Activated CD8-positive, alpha-beta memory T cell treated with anti-CD3 and anti-CD28 coated beads for 36 hours (primary cell): ENCODE results near the gene SPHKAP. TPM values are rescaled to one million over a fixed set of nuclear protein-coding genes. Genes with fewer than 3 reads are reported as not detected.
"Not testable (repeated sequence)": the region's sequence is repeated elsewhere in the genome, so short reads cannot be mapped to it uniquely, and the experiment has no call there.

Experiments used
- CTCF ChIA-PET: fragments of 350-600 bp; sonication (Branson Sonifier 250); formaldehyde crosslinking; loops from one replicate; lab custom pipeline; 2021; ENCODE audit warnings: antibody characterized with exemption; lab: Charles Lee
- POLR2A ChIA-PET: fragments of 350-600 bp; sonication (Branson Sonifier 250); formaldehyde crosslinking; loops from one replicate; lab custom pipeline; 2021; ENCODE audit warnings: antibody characterized with exemption; lab: Charles Lee
- total RNA-seq, 2 experiments: library from RNA; stranded (reverse); gene quantifications; one replicate each; pipeline ENCODE4 v1.2.3, GENCODE V29; 2021

SPHKAP gene
- total RNA-seq = not detected

GRCh38 chr2:228181098-228182019 is at the start of gene SPHKAP:
TSS of gene SPHKAP (minus strand) at chr2:228181687. CDS start at chr2:228181598, 89 bp downstream.
- ChIA-PET POLR2A (no interaction called here), CTCF (no interaction called here)

DNA sequence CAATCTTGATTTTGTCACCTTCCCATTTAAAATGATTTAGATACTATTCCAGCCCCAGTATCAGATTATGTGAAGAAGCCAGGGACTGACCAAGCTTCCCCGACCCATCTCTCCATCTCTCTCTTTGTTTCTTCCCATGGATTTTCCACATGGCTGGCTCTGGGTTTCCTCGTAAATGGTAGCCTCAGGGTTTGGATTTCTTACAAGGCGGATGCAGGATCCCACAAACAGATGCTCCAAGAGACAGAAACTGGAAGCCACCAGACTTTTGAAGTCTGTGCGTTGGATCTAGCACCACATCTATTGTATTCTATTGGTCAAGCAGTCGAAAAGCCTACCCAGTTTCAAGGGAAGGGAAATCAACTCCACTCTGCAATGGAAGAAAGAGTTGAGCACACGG is 46.0 kb upstream of the SPHKAP start:
- ChIA-PET POLR2A (no interaction called here), CTCF (no interaction called here)

DNA sequence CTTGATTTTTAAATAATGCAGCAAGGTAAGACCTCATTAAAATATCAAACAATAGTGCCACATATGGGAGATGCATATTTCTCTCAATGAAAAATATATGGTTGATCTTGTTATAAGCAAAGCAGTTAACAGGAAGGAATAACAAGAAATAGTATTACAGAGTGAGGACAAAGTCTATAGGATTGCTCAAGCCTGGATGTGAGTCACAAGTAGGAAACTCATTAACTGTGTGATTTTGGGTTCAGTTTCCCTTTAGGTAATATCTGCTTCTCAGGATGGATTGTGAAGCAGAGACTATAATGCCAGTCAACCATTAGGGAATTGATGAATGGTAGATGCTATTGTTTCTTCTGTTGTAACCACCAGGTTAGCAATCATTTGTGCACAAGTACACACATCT is 42.9 kb upstream of the SPHKAP start:
- POLR2A ChIA-PET = no interaction called here
- CTCF ChIA-PET = no interaction called here

- CTCF ChIA-PET, POLR2A ChIA-PET: not testable (repeated sequence)
These were observed 37.1 kb upstream of the SPHKAP start for GRCh38 chr2:228218593-228218992.

DNA sequence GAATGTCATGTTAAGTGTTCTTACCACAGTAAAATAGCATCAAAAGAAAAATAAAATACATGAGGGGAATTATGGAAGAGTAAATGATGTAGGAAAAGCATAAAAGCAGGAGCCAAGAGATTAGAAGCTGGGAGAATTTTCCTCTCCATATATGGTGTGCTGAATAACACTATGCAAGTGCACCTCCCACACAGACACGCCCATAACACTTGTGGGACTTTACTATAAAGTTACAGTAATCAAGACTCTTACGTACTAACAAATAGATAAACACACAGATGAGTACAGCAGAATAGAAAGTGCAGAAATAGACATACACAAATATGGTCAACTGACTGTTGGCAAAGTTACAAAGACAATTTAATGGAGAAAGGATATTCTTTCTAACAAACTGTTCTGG is 16.0 kb upstream of the SPHKAP start:
- POLR2A ChIA-PET = no interaction called here
- CTCF ChIA-PET = no interaction called here

- POLR2A ChIA-PET = no interaction called here
- CTCF ChIA-PET = no interaction called here
These were observed 1.0 kb downstream of the SPHKAP start for GRCh38 chr2:228180181-228181097.

GRCh38 chr2:228167290-228167689 is 14.2 kb downstream of the SPHKAP start:
- POLR2A ChIA-PET = no interaction called here
- CTCF ChIA-PET = no interaction called here

GRCh38 chr2:228164718-228165117 is 16.8 kb downstream of the SPHKAP start:
- ChIA-PET POLR2A (no interaction called here), CTCF (no interaction called here)

DNA sequence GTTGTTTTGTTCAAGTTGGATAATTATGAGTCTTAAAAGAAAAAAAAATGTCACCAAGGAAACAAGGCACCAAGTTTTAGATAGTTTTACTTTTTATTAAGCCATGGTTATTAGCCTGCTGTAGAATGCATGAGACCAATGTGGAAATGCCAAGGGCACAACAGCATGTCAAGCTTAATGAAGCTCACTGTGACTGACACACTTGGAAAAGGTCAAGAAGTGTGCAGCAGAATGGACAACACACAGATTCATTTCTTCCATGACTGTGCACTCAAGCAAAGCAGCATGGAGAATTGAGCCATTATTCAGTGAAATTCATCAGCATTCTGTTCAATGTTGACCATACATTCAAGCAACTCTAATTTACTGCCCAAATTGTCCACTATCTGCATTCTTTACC is 23.6 kb downstream of the SPHKAP start:
- ChIA-PET CTCF (no interaction called here), POLR2A (no interaction called here)

GRCh38 chr2:228144961-228145360 is 36.5 kb downstream of the SPHKAP start:
- CTCF ChIA-PET = no interaction called here
- POLR2A ChIA-PET = no interaction called here

DNA sequence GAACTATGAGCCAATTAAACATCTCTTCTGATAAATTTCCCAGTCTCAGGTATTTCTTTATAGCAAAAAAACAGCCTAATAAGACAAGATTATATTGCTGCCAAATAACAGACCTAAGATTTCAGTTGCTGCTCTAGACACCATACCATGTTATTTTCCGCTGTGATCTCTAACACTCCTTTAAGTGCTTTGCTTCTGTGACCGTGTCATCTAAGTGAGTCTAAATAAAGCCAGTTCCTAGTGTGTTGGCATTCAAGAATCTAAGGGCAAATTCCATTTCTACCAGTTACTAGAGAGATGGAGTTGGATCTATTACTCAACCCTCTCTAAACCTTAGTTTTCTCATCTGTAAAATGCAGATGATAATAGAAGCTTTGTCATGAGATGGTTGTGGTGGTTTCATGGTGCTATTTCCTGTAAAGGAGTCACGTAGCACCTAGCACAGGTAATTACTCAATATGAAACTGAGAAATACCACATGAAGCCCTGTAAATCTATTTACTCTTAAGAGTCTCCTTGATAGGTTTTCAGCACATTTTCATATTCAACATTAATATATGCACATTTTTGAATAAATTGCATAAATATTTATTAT is 40.5 kb downstream of the SPHKAP start:
- POLR2A ChIA-PET = no interaction called here
- CTCF ChIA-PET = no interaction called here

DNA sequence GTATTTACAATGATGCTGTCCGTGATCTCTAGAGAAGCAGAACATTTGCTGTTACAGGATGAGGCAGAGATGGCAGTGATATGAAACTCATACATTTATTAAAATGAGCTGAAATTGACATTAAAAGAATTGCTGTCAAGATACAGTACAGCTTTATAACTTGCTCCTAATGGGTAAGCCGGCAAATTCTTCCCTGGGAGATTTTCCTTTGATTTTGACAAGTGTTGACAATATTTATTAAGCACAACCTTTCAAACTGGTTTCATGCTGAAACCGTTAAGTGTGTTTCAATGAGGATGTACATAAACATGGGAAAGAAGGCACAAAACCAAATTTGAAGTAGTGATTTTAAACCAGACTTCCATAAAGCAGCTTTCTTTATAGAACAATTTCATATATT is 45.5 kb downstream of the SPHKAP start:
- ChIA-PET POLR2A (no interaction called here), CTCF (no interaction called here)

- ChIA-PET CTCF (interaction anchor here (0.7 kb wide), 1 partner anchor 1409 kb away, joined by 3 read pairs; no protein-coding TSS in a partner anchor), POLR2A (no interaction called here)
These were observed 46.2 kb downstream of the SPHKAP start for GRCh38 chr2:228135300-228135699.

GRCh38 chr2:228131833-228132232 is 49.7 kb downstream of the SPHKAP start:
- CTCF ChIA-PET = no interaction called here
- POLR2A ChIA-PET = no interaction called here

- CTCF ChIA-PET = no interaction called here
- POLR2A ChIA-PET = no interaction called here
These were observed 55.1 kb downstream of the SPHKAP start for GRCh38 chr2:228126401-228126800.

DNA sequence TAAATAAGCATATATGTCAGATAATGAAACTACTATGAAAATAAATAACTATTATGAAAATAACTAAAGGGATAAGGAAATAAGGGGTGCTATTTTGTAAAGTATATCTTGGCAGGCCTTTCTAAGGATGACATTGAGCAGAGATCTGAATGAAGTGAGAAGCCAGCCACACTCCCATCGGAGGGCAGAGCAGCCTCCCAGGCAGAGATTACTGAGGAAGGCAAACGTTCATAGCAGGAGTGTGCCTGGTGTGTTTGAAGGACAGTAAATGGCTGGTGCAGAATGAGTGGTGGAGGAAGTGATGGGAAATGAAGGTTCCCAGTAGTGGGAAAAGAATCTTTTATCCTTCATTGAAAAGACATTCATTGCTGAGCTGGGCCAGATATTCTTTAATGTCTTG is 62.5 kb downstream of the SPHKAP start:
- ChIA-PET CTCF (no interaction called here), POLR2A (no interaction called here)

DNA sequence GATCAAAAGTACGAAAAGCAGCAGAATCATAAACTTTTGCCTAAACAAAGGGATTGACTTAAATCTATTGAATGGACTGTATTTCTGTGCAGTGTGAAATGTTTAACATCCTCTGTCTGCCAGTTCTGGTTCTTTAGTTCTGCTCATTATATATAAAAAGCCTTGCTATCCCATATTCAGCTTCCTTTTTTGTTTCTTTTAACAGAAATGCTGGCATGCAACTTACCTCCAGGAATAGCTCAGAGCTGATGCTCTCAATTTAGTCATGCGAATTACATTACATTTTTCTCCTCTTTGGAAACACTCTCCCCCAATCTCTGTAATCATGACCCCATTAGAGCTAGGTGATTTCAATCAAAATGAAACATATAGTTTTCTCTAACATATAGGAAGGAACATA is 73.6 kb downstream of the SPHKAP start:
- POLR2A ChIA-PET = no interaction called here
- CTCF ChIA-PET = no interaction called here

GRCh38 chr2:228105526-228106250 is 75.8 kb downstream of the SPHKAP start:
- ChIA-PET CTCF (no interaction called here), POLR2A (no interaction called here)

GRCh38 chr2:228104215-228104614 is 77.3 kb downstream of the SPHKAP start:
- ChIA-PET POLR2A (no interaction called here), CTCF (no interaction called here)
